ENCODE results near the gene KRTAP10-9.

Gene KRTAP10-9

DNA sequence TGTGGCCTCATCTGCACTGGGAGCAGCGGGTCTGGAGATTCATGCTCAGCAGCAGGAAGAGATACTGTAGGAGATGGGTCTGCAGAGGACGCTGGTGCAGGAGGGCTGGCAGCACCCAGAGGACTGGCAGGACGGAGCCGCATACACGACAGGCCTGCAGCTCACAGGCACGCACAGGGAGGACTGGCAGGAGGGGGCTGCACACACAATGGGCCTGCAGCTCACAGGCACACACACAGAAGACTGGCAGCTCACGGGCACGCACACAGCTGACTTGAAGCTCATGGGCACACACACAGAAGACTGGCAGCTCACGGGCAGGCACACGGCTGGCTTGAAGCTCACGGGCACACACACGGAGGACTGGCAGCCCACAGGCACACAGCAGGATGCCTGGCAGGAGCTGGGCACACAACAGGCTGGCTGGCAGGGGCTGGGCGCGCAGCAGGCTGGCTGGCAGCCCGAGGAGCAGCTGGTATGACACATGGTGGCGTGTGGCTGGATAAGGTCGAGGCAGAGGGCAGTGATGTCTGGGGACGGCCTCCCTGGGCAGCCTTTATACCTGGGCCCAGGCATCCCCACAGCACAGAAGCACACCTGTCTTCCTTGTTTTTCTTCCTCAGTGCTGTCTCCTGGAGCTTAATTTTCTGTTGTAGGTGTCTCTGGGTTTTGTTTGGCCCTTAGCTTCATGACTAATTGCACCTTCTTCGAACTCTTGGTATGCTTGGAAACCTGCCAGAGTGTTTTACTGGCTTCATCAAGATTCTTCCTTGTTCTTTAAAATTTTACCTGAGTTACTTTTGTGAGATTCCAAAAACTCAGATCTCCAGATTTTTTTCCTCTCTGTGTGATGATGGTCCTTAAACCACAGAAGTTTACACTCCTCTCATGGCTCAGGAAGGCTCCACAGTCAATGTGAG is 39.8 kb downstream of the KRTAP10-9 start, which contains the start of gene KRTAP12-2:
Gene KRTAP12-2, minus strand, starts transcription at position 527 of the 920 bp plus-strand sequence. Its CDS starts 41 bp downstream, at position 486.
- TF ChIP-seq, protein P1, sequence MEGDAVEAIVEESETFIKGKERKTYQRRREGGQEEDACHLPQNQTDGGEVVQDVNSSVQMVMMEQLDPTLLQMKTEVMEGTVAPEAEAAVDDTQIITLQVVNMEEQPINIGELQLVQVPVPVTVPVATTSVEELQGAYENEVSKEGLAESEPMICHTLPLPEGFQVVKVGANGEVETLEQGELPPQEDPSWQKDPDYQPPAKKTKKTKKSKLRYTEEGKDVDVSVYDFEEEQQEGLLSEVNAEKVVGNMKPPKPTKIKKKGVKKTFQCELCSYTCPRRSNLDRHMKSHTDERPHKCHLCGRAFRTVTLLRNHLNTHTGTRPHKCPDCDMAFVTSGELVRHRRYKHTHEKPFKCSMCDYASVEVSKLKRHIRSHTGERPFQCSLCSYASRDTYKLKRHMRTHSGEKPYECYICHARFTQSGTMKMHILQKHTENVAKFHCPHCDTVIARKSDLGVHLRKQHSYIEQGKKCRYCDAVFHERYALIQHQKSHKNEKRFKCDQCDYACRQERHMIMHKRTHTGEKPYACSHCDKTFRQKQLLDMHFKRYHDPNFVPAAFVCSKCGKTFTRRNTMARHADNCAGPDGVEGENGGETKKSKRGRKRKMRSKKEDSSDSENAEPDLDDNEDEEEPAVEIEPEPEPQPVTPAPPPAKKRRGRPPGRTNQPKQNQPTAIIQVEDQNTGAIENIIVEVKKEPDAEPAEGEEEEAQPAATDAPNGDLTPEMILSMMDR (IDR thresholded peaks at IDR 0.05; ENCODE audit: low read depth, low read length, missing control alignments) = no peak
- H3K4me3 ChIP-seq (replicated peaks; ENCODE audit: low read depth, low read length) = no peak within 1 kb of the TSS
- no peak for DNase-seq (ENCODE audit: extremely low read depth, low read depth)

DNA sequence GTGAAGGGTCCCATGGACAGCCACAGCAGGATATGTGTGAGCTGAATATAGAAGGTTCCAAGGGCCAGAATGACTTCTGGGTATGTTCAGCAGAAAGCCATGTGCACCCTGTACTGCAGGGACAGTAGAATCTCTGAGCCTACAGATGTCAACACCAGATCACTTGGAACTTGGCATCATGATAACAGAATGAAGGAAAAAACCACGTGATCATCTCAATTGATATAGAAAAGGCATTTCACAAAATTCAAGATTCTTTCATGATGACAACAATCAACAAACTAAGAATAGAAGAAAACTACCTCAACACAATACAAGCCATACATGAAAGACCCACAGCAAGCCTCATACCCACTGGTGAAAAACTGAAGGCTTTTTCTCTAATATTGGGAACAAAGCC is 40.7 kb downstream of the KRTAP10-9 start:
- TF ChIP-seq, protein P1 (IDR thresholded peaks at IDR 0.05; ENCODE audit: low read depth, low read length, missing control alignments) = no peak
- no peak for DNase-seq (ENCODE audit: extremely low read depth, low read depth)
- H3K4me3 ChIP-seq (replicated peaks; ENCODE audit: low read depth, low read length) = no peak overlapping the region

DNA sequence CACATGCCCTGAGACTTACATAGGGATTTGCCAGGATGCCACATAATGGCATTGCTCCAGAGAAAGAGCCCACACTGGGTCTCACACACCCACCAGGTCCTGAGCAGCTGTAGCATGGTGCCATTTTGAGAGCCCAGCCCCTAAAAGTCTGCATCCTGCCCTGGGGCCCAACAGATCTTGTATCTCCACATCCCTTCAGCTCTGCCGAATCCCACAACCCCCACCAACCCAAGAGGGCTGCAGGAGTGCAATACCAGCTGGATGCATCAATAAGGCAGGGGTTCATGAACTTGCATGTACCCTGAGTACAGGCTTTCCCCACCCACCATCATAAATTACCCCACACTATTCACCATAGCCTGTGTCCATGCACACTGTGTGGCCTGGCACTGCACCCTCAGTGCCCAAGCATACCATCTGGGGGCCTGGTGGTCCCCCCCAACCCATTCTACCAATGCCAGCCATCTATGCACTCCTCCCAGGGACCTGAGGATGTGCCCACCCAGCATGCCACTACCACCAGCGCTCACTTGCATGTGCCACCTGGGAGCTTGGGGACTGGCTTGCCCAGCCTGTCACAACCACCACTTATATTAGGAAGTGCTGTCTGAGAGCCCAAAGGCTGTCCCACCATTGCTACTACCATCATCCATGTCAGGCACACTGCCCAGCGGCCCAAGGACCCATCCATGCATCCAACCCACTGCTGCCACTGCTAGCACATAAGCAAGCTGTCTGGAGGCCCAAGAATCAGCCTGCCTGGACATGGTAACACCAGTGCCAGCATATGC is 43.9 kb downstream of the KRTAP10-9 start:
- no peak overlapping the region for H3K4me3 ChIP-seq (replicated peaks; ENCODE audit: low read depth, low read length)
- DNase-seq (ENCODE audit: extremely low read depth, low read depth) = no peak
- TF ChIP-seq, protein P1 (IDR thresholded peaks at IDR 0.05; ENCODE audit: low read depth, low read length, missing control alignments) = no peak

DNA sequence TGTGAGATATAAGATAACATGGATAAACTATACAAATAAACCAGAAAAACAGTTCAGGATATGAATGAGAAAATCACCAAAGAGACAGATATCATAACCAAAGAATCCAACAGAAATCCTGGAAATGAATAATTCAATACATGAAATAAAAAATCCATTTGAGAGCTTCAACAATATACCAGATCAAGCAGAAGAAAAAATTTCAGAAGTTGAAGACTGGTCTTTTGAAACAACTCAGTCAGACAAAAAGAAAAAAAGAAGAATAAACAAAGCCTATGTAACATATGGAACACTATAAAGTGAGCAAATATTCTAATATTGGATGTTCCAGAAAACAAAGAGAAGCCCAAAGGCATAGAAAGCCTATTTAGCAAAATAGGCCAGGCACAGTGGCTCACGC is 45.0 kb downstream of the KRTAP10-9 start:
- TF ChIP-seq, protein P1 (IDR thresholded peaks at IDR 0.05; ENCODE audit: low read depth, low read length, missing control alignments) = no peak
- DNase-seq (ENCODE audit: extremely low read depth, low read depth) = no peak
- no peak overlapping the region for H3K4me3 ChIP-seq (replicated peaks; ENCODE audit: low read depth, low read length)

DNA sequence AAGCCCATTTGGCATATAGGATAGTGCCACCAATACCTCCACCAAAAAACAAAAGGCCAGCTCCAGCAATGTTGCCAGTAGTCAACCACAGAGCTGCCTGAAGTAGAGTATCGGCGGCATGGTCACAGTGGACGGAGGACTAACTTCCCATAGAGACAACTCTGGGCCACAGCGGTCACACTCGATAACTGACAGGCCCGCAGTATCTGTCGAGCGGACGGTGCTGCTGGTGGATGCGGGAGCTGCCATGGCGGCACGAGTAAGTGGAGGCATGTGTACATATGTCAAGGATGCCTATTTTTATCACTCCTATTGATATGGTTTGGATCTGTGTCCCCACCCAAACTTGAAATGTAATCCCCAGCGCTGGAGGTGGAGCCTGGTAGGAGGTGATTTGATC is 51.0 kb downstream of the KRTAP10-9 start:
- H3K4me3 ChIP-seq (replicated peaks; ENCODE audit: low read depth, low read length) = no peak overlapping the region
- TF ChIP-seq, protein P1 (IDR thresholded peaks at IDR 0.05; ENCODE audit: low read depth, low read length, missing control alignments) = no peak
- no peak for DNase-seq (ENCODE audit: extremely low read depth, low read depth)
